HG02970 (cell line): ENCODE results near the gene LRRC70.

Experiments
- ATAC-seq: cut with Tn5 transposase; IDR thresholded peaks from one replicate; pipeline ENCODE4 v1.9.1; 2021; ENCODE audit warnings: mild to moderate bottlenecking, moderate library complexity, moderate number of reproducible peaks; ENCODE audit not compliant: unreplicated experiment, low FRiP score

Gene LRRC70

DNA sequence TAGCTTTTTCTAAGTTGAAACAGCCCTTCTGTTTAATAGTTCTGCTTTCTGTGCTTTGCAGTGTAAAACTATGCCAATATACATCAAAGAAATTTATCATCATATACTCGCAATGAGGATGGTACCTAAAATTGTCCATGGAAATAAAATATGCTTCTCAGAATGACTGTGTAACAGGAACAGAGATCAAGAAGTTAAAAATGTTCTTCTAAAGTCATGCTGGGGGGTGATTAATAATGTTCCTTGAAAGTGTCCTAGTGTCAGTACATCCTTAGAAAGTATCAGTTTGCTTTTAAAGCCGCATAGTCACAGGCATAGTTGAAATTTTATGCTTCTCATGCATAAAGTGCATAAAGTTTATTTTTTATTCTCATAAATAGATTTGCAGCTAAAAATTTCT is 4.0 kb upstream of the LRRC70 start:
- no peak for ATAC-seq

DNA sequence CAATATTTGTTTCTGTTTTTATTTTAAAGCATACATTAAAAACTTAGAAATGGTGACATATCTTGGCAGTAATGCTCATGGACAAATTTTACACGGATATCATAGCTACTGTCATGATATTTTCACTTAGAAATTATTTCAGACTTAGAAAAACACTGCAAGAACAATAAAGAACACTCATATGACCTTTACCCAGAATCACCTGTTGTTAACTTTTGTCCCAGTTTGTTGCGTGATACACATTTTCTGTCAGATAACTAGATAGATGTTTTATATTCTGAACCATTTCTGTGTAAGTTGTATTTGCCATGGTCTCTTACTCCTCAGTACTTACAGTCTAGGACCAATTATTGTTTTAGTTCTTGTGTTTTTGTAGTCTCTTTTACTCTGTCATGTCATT is 3.6 kb upstream of the LRRC70 start:
- no peak for ATAC-seq

GRCh38 chr5:62575489-62575888 is 3.1 kb upstream of the LRRC70 start:
- no peak for ATAC-seq

GRCh38 chr5:62576570-62577170 is 1.9 kb upstream of the LRRC70 start:
- ATAC-seq: no peak

- no peak for ATAC-seq
Observed at GRCh38 chr5:62577488-62577887, 1.1 kb upstream of the LRRC70 start.

- ATAC-seq: no peak
Observed at GRCh38 chr5:62579761-62580160, 1.1 kb downstream of the LRRC70 start.

- no peak for ATAC-seq
Observed at GRCh38 chr5:62581836-62582597, 3.4 kb downstream of the LRRC70 start.

GRCh38 chr5:62584391-62584790 is 5.8 kb downstream of the LRRC70 start:
- ATAC-seq: no peak

DNA sequence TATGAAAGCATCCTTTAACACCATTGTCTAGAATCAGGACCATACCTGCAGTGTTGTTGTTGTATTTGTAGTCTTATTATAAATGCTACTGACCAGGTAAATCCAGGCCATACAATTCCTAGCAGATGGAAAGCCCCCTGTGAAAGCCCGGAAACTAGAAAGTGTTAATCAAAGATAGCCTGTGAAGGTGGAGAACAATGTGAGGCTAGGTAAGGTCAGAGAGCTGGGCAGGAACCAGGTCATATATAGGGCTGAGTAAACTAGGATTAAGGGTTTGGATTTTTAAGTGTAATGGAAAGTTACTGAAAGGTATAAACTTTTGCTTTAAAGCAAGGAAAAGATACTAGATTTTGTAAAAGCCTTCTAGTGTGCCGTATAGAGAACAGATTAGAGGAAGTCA is 6.7 kb downstream of the LRRC70 start:
- ATAC-seq: no peak

GRCh38 chr5:62585751-62586150 is 7.1 kb downstream of the LRRC70 start:
- no peak for ATAC-seq

- ATAC-seq: no peak
Observed at GRCh38 chr5:62587737-62588136, 9.1 kb downstream of the LRRC70 start.

- no peak for ATAC-seq
Observed at GRCh38 chr5:62588668-62589067, 10.0 kb downstream of the LRRC70 start.

DNA sequence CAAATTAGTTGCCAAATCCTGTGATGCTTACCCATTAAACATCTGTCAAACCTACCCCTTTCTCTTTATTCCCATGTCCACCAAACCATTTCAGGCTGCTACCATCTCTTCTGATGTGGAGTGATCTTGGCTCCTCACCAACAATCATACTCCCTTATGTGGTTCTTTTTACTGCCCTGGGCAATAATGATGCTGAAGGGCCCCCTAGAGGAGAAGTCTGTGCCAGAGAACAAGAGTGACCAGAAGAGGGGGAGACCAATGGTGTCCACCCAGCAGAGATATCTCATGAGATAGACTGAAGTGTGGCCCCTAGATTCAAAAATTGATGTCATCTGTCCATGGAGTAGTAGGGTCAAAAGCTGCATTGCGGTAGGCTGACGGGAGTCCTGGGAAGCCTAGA is 10.9 kb downstream of the LRRC70 start:
- ATAC-seq: no peak

GRCh38 chr5:62590387-62590786 is 11.8 kb downstream of the LRRC70 start:
- no peak for ATAC-seq

GRCh38 chr5:62592558-62592957 is 13.9 kb downstream of the LRRC70 start:
- no peak for ATAC-seq

- ATAC-seq: no peak
Observed at GRCh38 chr5:62593331-62593730, 14.7 kb downstream of the LRRC70 start.

DNA sequence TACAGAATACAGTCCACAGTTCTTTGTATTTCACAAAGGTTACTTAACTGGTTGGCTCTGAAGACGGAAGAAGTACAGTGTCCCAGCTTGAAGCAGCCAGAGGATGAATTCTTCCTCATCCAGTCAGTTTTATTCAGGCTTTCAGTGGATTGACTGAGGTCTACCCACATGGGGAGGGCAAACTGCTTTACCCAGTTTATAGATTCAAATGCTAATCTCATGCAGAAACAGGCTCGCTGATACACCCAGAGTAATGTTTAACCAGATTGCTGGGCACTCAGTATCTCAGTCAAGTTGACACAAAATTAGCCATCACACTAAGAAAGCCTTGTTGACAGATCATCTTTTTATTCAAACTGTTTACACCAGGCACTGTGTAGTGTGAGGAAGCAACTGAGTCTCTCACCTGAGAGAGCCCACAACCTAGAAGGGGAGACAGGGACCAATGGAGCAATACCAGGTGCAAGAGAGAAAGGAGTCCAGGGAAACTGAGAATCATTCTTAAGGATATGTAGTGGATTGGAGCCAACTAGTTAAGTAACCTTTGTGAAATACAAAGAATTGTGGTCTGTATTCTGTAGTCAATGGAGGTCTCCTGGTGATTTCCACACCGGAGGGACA is 15.9 kb downstream of the LRRC70 start:
- no peak for ATAC-seq

DNA sequence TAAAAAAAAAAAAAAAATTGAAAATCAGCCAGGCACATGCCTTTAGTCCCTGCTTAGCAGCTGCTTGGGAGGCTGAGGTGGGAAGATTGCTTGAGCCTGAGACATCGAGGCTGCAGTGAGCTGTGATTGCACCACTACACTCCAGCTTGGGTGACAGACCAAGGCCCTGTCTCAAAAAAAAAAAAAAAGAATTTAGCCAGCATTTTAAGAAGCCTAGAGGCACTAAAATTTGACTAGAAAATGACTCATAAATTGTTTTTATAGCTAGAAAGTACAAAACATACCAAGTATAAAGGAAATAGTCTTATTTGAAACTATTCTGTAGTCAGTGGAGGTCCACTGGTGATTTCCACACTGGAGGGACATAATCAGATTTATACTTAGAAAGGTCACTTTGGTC is 17.5 kb downstream of the LRRC70 start:
- no peak for ATAC-seq

DNA sequence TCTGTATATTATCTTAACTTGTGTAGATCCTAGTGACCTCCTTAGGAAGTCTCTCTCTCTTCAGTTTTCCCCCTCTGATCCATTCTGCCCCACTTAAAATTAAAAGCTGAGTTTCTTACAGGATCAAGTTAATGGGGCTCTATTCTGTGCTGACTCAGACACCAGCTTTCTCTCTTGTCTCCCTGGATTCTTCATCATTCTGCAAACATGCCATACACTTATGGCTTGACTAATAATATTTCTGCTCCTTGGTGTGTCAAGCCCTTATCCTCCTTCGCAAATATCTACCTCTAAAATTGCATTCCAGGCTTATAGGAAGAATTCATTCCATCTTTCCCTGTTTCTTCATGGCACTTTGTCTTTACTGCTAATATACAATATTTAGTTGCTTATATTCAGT is 18.1 kb downstream of the LRRC70 start:
- no peak for ATAC-seq

DNA sequence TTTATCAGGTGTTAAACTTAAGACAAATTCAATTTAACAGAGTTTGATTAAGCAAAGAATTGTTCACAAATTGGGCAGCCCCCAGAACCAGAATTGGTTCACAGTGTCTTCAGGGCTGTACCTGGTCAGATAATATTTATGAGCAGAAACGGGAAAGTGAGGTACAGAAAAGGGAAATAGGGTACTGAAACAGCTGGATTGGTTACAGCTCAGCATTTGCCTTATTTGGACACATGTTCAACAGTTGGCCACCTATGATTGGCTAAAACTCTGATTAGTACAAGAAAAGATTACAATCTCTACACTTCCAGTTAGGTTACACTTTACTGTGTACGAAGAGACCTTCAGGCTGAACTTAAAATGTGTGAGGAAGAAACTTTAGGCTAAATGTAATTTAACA is 18.7 kb downstream of the LRRC70 start:
- no peak for ATAC-seq

DNA sequence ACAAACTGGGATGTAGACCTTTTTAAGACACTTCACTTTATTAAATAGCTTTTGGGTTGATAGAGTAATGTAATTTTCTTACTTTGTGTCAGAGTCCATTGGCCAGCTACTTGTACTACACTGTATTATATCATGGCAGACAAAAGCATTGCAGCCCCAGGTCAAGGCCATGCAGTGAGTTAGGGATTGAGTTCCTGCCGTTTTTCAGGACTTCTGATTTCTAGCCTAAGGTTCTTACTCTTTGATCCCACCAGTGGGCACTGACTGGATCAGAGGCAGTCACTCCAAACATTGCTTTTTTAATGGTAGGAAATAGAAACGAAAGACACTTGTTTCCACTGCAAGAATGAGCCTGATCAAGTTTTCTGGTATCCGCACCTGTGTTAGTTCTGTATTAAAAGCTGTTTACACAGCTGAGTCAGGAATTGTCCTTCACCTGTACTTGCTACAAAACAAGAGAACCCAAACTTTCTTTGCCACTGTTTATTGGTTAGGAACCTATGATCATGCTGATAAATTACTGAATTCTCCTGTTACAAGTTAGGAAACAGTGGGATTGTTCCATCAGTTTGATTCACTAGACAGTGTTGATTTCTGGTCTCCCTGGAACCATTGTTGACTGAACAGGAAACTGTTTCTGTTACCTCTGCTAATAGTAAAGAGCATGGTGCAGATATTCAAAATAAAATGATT is 22.1 kb downstream of the LRRC70 start:
- ATAC-seq: no peak
